GM19455 (cell line): Measurements from ENCODE around the gene AP5Z1.

Experiments used
- ATAC-seq: cut with Tn5 transposase; IDR thresholded peaks from one replicate; pipeline ENCODE4 v1.9.1; 2021; ENCODE audit not compliant: unreplicated experiment

Gene AP5Z1

GRCh38 chr7:4745265-4745919 lies 30.0 kb upstream of the AP5Z1 start:
- ATAC-seq, result peak; percentile 20

- ATAC-seq, result peak; percentile 31
Observed at GRCh38 chr7:4745971-4746919, 29.2 kb upstream of the AP5Z1 start.

- ATAC-seq, result no peak
Observed at GRCh38 chr7:4747013-4747412, 28.4 kb upstream of the AP5Z1 start.

GRCh38 chr7:4747746-4748145 lies 27.7 kb upstream of the AP5Z1 start:
- ATAC-seq, result no peak

- no peak for ATAC-seq
Observed at GRCh38 chr7:4748231-4748681, 27.2 kb upstream of the AP5Z1 start.

DNA sequence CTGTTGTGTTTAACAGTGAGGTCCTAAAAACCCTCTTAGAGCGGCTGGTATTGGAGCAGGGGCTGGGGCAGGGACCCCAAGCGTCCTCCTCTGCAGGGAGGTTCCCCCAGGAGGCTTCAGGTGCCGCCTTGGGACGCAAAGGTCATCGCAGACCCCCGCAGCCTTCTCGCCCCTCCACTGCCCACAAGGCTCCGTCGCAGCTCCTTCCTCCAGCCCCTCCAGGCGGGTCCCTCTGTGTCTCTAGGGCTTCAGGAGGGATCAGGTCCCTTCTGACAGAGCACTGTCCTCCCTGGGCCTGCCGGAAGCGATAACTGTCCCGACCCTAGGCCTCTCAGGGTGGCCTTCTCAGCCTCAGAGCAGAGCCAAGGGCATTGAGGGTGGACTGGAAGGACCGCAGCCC lies 26.1 kb upstream of the AP5Z1 start:
- no peak for ATAC-seq

DNA sequence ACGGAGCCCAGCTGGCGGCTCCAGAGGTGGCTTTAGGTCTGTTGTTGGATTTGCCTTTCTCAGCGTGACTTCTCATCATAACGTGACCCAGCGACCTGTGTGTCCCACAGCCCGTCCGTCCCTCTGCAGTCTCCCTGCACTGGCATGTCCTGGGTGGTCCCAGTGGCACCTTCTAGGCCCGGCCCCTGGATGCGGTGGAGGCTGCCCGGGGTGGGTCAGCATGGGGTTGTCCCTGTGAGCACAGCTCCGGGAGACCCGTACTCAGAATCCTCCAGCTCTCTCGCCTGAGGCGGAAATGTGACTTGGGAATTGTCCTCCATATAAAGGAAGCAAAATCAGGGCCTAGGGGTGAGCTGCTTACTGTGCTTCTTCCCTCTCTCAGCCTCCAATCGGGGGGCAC lies 25.6 kb upstream of the AP5Z1 start:
- no peak for ATAC-seq

- no peak for ATAC-seq
Observed at GRCh38 chr7:4751398-4751947, 23.9 kb upstream of the AP5Z1 start.

DNA sequence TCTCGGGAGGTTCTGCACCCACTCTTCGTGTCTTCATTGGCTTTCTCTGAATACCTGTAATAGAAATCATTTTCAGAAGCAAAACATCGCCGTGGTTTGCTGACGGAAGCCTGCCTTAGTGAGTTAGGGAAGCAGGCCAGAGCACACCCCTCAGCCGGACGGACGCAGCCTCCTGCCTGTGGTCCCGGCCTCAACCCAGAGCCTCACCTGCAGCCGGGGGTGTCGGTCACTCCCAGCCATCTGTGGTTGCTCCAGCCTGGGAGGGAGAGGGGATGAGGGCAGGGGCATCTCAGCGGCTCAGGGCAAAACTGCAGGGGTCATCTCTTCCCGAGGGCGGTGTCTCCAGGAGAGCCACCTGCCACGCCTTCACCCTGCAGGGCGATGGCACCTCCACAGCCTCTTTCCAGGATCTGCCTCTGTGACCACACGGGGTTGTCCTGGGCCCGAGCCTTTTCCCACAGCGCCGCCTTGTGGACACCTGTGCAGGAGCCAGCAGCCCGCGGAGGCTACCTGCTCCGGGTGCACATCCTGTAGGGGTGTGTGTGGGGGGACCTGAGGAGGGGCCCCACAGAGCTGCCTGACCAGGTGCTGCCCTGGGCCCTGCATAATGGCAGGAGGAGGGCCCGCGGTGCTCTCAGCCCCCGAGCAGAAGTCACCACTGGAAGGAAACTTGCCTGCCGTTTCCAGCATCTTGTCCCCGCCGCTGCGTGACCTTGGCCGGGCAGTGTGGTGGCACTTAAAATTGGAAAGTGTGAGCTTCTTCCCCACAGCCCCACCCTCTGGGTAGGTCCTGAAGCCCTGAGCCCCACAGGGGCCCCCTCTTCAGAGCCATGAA lies 21.6 kb upstream of the AP5Z1 start:
- ATAC-seq, result peak; percentile 85

- ATAC-seq, result no peak
Observed at GRCh38 chr7:4754433-4755010, 20.9 kb upstream of the AP5Z1 start.

DNA sequence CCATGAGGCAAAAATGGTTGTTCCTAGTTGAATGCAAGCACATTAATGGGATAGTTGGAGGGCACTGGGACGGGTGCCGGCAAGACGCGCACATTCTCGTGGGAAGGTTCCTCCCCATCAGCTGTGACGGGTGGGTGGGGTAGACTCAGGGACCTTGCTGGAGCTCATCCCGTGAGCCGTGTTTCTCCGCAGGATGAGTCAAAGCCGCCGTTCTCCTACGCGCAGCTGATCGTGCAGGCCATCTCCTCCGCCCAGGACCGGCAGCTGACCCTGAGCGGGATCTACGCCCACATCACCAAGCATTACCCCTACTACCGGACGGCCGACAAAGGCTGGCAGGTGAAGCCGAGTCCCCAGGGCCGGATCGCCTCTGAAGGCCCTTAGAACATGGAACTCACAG lies 20.4 kb upstream of the AP5Z1 start:
- no peak for ATAC-seq

- ATAC-seq, result no peak
Observed at GRCh38 chr7:4758111-4758510, 17.3 kb upstream of the AP5Z1 start.

GRCh38 chr7:4758791-4759190 lies 16.6 kb upstream of the AP5Z1 start:
- no peak for ATAC-seq

- ATAC-seq, result no peak
Observed at GRCh38 chr7:4759211-4759610, 16.2 kb upstream of the AP5Z1 start.

DNA sequence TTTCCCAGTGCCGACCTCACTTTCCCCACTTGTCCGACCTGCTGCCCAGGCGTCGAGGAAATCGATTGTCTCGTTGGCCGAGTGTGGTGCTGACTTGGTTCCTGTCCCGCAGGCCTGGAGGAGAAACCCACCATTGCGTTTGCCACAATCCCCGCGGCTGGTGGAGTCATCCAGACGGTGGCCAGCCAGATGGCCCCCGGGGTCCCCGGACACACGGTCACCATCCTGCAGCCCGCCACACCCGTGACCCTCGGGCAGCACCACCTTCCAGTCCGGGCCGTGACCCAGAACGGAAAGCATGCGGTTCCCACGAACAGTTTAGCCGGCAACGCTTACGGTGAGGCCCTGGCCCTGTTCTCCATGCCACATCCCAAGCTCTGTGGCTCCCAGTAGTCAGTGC lies 14.5 kb upstream of the AP5Z1 start:
- ATAC-seq, result no peak

DNA sequence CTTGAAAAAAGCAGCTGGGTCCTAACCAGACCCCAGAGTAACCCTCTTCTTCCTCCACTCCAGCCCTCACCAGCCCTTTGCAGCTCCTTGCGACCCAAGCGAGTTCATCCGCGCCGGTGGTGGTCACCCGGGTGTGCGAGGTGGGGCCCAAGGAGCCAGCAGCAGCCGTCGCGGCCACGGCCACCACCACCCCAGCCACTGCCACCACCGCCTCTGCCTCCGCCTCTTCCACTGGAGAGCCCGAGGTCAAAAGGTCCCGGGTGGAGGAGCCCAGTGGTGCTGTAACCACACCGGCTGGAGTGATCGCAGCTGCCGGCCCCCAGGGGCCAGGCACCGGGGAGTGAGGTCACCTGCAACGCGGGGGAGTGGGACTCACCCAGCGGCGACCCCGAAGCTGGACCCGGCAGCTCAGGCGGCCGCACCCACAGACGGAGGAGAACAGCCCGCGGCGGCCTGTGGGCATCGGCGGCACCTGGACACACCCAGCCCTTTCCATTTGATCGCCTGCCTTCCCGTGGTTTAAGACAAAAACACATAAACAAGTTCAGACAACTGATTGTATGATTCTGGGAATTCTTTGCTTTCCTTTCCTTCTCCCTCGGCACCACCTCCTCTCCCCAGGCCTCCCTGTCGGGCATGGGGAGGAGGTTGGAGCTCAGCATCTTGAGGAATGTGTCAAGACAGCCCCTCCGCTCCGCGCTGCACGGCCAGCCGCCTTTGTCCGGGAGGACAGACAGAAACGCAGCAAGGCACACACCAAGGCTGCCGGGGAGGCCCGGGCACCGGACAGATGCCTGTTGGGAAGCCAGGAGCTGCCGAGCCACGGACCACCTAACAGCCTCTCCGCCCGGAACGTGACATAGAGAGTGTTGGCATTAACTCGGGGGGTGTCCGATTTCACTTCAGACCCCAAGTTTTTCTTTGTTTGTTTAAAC lies 13.0 kb upstream of the AP5Z1 start:
- ATAC-seq, result no peak

DNA sequence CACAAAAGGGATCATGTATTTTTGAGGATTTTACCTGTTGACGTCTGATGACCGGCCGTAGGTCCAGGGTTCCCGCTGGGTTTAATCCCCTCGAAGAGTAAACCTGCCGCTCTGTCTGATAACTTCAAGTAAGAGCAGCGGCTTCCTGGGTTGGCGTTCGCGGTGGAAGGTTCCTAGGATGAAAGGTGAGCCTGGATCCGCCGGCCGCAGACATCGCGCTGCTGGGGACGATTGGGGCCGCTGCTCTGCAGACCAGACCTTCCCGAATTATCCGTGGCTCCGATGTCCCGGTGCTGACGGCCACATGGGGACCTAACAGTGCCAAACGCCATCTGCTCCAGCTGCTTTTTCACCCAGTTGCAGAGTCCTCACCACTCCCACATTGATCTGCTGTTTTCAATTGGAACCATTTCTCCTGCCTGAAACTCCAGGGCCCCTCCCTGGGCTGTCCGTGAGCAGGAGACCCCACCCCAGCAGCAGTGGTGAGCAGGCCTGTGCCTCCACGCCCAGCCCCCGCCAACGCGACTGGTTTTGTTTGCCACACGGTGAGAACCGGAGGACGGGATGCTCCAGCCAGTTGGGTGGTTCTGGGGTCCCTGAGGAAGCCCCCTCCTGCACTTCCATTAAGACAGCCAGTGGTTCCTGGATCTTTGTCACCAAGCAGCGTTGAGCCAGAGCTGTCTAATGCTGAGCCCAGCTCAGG lies 12.2 kb upstream of the AP5Z1 start:
- ATAC-seq, result no peak

DNA sequence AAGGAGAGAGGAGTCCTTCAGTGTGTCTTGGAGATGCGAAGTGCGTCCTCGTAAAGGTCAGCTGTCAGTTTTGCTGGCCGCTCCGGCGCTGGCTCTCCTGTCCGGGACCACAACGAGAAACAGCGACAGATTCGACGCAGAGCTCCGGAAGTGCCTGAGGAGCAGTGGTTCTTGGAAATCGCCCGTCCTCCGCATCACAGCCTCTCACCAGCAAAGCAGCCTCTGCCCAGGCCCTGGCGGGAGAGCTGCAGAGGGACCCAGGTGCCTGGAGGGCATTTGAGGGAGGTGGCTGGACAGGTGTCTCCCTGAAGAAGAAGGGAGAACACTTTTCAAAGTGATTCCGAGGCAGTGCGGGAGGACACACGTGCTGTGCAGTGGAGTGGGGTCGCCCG lies 11.6 kb upstream of the AP5Z1 start:
- ATAC-seq, result no peak

DNA sequence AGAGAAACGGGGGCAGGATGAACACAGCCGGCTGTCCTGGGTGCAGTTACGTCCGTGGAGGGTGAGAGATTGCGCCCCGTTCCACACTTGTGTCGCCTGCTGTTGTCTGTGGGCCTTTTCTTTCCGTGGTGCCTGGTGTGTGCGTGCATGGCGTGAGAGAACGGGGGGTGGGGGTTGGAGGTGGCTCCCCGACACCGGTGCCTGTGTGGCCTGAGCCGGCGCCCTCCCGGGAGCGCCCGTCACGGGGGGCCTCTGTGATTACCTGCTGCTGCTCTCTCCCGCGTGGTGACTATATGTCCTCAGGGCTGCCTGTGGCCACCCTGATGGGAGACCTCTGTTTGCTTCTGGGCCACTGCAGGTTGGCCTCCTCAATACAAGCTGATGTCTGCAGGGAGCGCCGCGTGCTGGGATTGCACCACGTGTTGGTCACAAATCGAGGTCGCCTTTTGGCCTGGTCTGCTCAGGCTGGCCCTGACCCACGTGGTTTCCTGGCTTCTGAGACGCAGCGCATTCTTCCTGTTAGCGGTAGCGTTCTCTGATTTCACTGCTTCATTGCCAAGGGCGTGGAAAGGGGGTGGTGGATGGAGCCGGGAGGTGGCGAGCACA lies 10.9 kb upstream of the AP5Z1 start:
- ATAC-seq, result no peak
